SK-N-SH treated with all-trans-retinoic acid at 6 μM for 48 hours (cell line): Measurements from ENCODE around the gene CCDC150.

Experiments
- ATAC-seq: fragments of 200-7000 bp; cut with Tn5 transposase; 3 replicates; pipeline ENCODE4 v1.9.1; 2020; ENCODE audit warnings: mild to moderate bottlenecking, moderate library complexity
- CSDC2 ChIP-seq: fragments of 250-450 bp; sonication (Bioruptor Pico); IDR thresholded peaks from 2 replicates; pipeline ENCODE4 v1.5.0; 2020; ENCODE audit warnings: mild to moderate bottlenecking, moderate library complexity
- ESRRG ChIP-seq: fragments of 250-450 bp; sonication (Bioruptor Pico); IDR thresholded peaks from 2 replicates; pipeline ENCODE4 v1.6.1; 2021; ENCODE audit warnings: mild to moderate bottlenecking
- GLIS3 ChIP-seq: fragments of 250-450 bp; sonication (Bioruptor Pico); IDR thresholded peaks from 2 replicates; pipeline ENCODE4 v1.5.0; 2020; ENCODE audit warnings: mild to moderate bottlenecking, moderate library complexity
- ISL1 ChIP-seq: fragments of 250-450 bp; sonication (Bioruptor Pico); IDR thresholded peaks from 2 replicates; pipeline ENCODE4 v2.1.2; 2022; ENCODE audit warnings: mild to moderate bottlenecking, moderate library complexity
- OSR1 ChIP-seq: fragments of 250-450 bp; sonication (Bioruptor Pico); IDR thresholded peaks from 2 replicates; pipeline ENCODE4 v1.8.0; 2022; ENCODE audit warnings: moderate library complexity, mild to moderate bottlenecking, inconsistent platforms
- PPARA ChIP-seq: fragments of 250-450 bp; sonication (Bioruptor Pico); IDR thresholded peaks from 2 replicates; pipeline ENCODE4 v1.5.0; 2020; ENCODE audit warnings: mild to moderate bottlenecking, borderline replicate concordance
- RARB ChIP-seq: fragments of 250-450 bp; sonication (Bioruptor Pico); IDR thresholded peaks from 2 replicates; pipeline ENCODE4 v1.8.0; 2021; ENCODE audit warnings: mild to moderate bottlenecking, moderate library complexity
- TOX ChIP-seq: fragments of 250-450 bp; sonication (Bioruptor Pico); IDR thresholded peaks from 2 replicates; pipeline ENCODE4 v1.8.0; 2021; ENCODE audit warnings: mild to moderate bottlenecking, moderate library complexity, borderline replicate concordance
- ZC3H10 ChIP-seq: fragments of 250-450 bp; sonication (Bioruptor Pico); IDR thresholded peaks from 2 replicates; pipeline ENCODE4 v1.5.1; 2021; ENCODE audit warnings: mild to moderate bottlenecking, moderate library complexity
- ZFP30 ChIP-seq: fragments of 450-650 bp; formaldehyde crosslinking; IDR thresholded peaks from 2 replicates; pipeline ENCODE4 v1.5.0; 2022; ENCODE audit warnings: mild to moderate bottlenecking, moderate library complexity
- ZNF565 ChIP-seq: fragments of 450-650 bp; formaldehyde crosslinking; conservative IDR thresholded peaks from 2 replicates; pipeline ENCODE4 v1.5.0; 2020; ENCODE audit warnings: low read depth, mild to moderate bottlenecking, moderate library complexity
- ZNF70 ChIP-seq: fragments of 450-650 bp; formaldehyde crosslinking; IDR thresholded peaks from 2 replicates; pipeline ENCODE4 v1.5.0; 2020; ENCODE audit warnings: mild to moderate bottlenecking, moderate library complexity
- ZNF8 ChIP-seq: fragments of 450-650 bp; formaldehyde crosslinking; IDR thresholded peaks from 2 replicates; pipeline ENCODE4 v1.5.0; 2020; ENCODE audit warnings: mild to moderate bottlenecking, moderate library complexity
- TF ChIP-seq, protein P1 (sequence below): fragments of 250-450 bp; sonication (Bioruptor Pico); IDR thresholded peaks from 2 replicates; pipeline ENCODE4 v1.8.0; 2021; ENCODE audit warnings: low read depth, mild to moderate bottlenecking, moderate library complexity, borderline replicate concordance
- TF ChIP-seq, protein P2 (sequence below): fragments of 250-450 bp; sonication (Bioruptor Pico); IDR thresholded peaks from 2 replicates; pipeline ENCODE4 v1.5.1; 2021; ENCODE audit warnings: mild to moderate bottlenecking, moderate library complexity
- TF ChIP-seq, protein P3 (sequence below): fragments of 250-450 bp; sonication (Bioruptor Pico); IDR thresholded peaks from 2 replicates; pipeline ENCODE4 v1.8.0; 2020; ENCODE audit warnings: mild to moderate bottlenecking, moderate library complexity, borderline replicate concordance
- TF ChIP-seq, protein P4 (sequence below): fragments of 250-450 bp; sonication (Bioruptor Pico); IDR thresholded peaks from 2 replicates; pipeline ENCODE4 v1.5.1; 2020; ENCODE audit warnings: low read depth, mild to moderate bottlenecking, moderate library complexity
- TF ChIP-seq, protein P5 (sequence below): fragments of 250-450 bp; sonication (Bioruptor Pico); IDR thresholded peaks from 2 replicates; pipeline ENCODE4 v1.5.0; 2020; ENCODE audit warnings: mild to moderate bottlenecking, moderate library complexity

CCDC150 gene

DNA sequence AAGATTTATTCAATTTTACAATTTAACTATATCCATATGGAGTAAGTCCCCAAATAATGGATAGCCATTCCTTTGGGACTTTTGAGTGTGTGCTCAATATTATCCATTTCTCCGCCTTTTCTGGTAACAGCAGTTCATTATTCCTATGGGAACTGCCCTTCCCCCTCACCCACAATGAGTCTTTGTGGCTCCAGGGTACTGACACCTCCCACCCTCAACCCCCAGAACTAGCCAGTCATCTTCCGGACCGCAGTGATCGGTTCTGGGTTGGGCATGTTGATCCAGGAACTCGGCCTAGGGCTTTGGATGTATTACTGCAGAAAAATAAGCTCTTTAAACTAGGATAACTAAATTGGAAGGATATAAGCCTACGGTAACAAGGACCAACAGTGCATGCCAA lies 45.4 kb upstream of the CCDC150 start (continued):
- TF ChIP-seq, protein P1, sequence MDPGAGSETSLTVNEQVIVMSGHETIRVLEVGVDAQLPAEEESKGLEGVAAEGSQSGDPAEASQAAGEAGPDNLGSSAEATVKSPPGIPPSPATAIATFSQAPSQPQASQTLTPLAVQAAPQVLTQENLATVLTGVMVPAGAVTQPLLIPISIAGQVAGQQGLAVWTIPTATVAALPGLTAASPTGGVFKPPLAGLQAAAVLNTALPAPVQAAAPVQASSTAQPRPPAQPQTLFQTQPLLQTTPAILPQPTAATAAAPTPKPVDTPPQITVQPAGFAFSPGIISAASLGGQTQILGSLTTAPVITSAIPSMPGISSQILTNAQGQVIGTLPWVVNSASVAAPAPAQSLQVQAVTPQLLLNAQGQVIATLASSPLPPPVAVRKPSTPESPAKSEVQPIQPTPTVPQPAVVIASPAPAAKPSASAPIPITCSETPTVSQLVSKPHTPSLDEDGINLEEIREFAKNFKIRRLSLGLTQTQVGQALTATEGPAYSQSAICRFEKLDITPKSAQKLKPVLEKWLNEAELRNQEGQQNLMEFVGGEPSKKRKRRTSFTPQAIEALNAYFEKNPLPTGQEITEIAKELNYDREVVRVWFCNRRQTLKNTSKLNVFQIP = no peak
- TF ChIP-seq ZC3H10 = no peak
- no peak for TF ChIP-seq ZNF70 (CRISPR knock-in tag)
- TF ChIP-seq, protein P2, sequence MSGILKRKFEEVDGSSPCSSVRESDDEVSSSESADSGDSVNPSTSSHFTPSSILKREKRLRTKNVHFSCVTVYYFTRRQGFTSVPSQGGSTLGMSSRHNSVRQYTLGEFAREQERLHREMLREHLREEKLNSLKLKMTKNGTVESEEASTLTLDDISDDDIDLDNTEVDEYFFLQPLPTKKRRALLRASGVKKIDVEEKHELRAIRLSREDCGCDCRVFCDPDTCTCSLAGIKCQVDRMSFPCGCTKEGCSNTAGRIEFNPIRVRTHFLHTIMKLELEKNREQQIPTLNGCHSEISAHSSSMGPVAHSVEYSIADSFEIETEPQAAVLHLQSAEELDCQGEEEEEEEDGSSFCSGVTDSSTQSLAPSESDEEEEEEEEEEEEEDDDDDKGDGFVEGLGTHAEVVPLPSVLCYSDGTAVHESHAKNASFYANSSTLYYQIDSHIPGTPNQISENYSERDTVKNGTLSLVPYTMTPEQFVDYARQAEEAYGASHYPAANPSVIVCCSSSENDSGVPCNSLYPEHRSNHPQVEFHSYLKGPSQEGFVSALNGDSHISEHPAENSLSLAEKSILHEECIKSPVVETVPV (CRISPR knock-in tag) = no peak

DNA sequence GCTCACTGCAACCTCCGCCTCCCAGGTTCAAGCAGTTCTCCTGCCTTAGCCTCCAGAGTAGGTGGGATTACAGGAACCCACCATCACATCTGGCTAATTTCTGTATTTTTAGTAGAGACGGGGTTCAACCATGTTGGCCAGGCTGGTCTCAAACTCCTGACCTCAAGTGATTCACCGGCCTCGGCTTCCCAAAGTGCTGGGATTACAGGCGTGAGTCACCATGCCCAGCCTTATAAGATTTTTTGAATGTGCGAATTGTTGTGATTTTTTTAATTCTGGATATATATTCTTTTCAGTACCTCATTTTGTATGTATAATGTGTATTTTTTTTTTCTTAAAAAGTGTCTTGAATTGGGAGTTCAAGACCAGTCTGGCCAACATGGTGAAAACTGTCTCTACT lies 42.0 kb upstream of the CCDC150 start:
- ATAC-seq = no peak
- TF ChIP-seq, protein P3, sequence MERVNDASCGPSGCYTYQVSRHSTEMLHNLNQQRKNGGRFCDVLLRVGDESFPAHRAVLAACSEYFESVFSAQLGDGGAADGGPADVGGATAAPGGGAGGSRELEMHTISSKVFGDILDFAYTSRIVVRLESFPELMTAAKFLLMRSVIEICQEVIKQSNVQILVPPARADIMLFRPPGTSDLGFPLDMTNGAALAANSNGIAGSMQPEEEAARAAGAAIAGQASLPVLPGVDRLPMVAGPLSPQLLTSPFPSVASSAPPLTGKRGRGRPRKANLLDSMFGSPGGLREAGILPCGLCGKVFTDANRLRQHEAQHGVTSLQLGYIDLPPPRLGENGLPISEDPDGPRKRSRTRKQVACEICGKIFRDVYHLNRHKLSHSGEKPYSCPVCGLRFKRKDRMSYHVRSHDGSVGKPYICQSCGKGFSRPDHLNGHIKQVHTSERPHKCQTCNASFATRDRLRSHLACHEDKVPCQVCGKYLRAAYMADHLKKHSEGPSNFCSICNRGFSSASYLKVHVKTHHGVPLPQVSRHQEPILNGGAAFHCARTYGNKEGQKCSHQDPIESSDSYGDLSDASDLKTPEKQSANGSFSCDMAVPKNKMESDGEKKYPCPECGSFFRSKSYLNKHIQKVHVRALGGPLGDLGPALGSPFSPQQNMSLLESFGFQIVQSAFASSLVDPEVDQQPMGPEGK (CRISPR knock-in tag) = no peak
- TF ChIP-seq ZFP30 (no peak), ZNF8 (no peak), ESRRG (CRISPR knock-in tag) (no peak), PPARA (CRISPR knock-in tag) (no peak)

DNA sequence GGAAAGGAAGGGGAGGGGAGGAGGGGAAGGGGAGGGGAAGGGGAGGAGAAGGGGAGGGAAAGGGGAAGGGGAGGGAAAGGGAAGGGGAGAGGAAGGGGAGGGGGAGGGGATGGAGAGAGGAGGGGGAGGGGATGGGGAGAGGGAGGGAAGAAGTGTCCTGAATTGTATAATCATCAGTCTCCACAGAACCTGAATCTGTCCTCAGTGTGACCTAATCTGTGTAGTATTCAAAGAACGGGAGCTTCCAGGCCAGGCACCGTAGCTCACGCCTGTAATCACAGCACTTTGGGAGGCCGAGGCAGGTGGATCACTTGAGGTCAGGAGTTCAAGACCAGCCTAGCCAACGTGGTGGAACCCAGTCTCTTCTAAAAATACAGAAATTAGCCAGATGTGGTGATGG lies 41.1 kb upstream of the CCDC150 start:
- TF ChIP-seq, protein P4, sequence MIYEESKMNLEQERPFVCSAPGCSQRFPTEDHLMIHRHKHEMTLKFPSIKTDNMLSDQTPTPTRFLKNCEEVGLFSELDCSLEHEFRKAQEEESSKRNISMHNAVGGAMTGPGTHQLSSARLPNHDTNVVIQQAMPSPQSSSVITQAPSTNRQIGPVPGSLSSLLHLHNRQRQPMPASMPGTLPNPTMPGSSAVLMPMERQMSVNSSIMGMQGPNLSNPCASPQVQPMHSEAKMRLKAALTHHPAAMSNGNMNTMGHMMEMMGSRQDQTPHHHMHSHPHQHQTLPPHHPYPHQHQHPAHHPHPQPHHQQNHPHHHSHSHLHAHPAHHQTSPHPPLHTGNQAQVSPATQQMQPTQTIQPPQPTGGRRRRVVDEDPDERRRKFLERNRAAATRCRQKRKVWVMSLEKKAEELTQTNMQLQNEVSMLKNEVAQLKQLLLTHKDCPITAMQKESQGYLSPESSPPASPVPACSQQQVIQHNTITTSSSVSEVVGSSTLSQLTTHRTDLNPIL = no peak
- TF ChIP-seq CSDC2 (CRISPR knock-in tag) (no peak), ISL1 (CRISPR knock-in tag) (no peak), OSR1 (no peak), GLIS3 (CRISPR knock-in tag) (no peak), RARB (CRISPR knock-in tag) (no peak), TOX (no peak), PPARA (CRISPR knock-in tag) (no peak), ZNF565 (no peak), ZNF70 (CRISPR knock-in tag) (no peak), ZFP30 (no peak)
- TF ChIP-seq, protein P5, sequence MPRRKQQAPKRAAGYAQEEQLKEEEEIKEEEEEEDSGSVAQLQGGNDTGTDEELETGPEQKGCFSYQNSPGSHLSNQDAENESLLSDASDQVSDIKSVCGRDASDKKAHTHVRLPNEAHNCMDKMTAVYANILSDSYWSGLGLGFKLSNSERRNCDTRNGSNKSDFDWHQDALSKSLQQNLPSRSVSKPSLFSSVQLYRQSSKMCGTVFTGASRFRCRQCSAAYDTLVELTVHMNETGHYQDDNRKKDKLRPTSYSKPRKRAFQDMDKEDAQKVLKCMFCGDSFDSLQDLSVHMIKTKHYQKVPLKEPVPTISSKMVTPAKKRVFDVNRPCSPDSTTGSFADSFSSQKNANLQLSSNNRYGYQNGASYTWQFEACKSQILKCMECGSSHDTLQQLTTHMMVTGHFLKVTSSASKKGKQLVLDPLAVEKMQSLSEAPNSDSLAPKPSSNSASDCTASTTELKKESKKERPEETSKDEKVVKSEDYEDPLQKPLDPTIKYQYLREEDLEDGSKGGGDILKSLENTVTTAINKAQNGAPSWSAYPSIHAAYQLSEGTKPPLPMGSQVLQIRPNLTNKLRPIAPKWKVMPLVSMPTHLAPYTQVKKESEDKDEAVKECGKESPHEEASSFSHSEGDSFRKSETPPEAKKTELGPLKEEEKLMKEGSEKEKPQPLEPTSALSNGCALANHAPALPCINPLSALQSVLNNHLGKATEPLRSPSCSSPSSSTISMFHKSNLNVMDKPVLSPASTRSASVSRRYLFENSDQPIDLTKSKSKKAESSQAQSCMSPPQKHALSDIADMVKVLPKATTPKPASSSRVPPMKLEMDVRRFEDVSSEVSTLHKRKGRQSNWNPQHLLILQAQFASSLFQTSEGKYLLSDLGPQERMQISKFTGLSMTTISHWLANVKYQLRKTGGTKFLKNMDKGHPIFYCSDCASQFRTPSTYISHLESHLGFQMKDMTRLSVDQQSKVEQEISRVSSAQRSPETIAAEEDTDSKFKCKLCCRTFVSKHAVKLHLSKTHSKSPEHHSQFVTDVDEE (CRISPR knock-in tag) = no peak
- TF ChIP-seq, protein P3 (CRISPR knock-in tag) = no peak
- TF ChIP-seq, protein P1 = no peak
- TF ChIP-seq, protein P2 (CRISPR knock-in tag) = no peak

More for the DNA sequence above, 41.1 kb upstream of the CCDC150 start:
- ATAC-seq = no peak
